Mucosa of rectum (tissue), 2 donors: Measurements from ENCODE around the gene PVRIG.
"Not testable (repeated sequence)": the region's sequence is repeated elsewhere in the genome, so short reads cannot be mapped to it uniquely, and the experiment has no call there.

Source experiments
- H3K27ac ChIP-seq, 2 donors: one replicate each; pipeline ENCODE4 v1.7.0; 2013; ENCODE audit warnings: inconsistent platforms in 2 of 2, low read depth in 2 of 2, low read length in 2 of 2
- H3K27me3 ChIP-seq, 2 donors: one replicate each; pipeline ENCODE4 v1.7.0; 2013; ENCODE audit warnings: low read length in 2 of 2; ENCODE audit not compliant: control insufficient read depth in 2 of 2, insufficient read depth in 2 of 2
- H3K36me3 ChIP-seq, 2 donors: one replicate each; pipeline ENCODE4 v1.7.0; 2013; ENCODE audit warnings: low read length in 2 of 2; ENCODE audit not compliant: control insufficient read depth in 2 of 2, insufficient read depth in 2 of 2
- H3K4me1 ChIP-seq, 2 donors: one replicate each; pipeline ENCODE4 v1.7.0; 2013; ENCODE audit warnings: low read length in 2 of 2, mild to moderate bottlenecking in 1 of 2; ENCODE audit not compliant: control insufficient read depth in 2 of 2, insufficient read depth in 2 of 2
- H3K4me3 ChIP-seq, 2 donors: one replicate each; pipeline ENCODE4 v1.7.0; 2013; ENCODE audit warnings: low read length in 2 of 2
- H3K9ac ChIP-seq, 2 donors: one replicate each; pipeline ENCODE4 v1.7.0; 2013; ENCODE audit warnings: low read length in 2 of 2, low read depth in 1 of 2, mild to moderate bottlenecking in 1 of 2
- H3K9me3 ChIP-seq, 2 donors: one replicate each; pipeline ENCODE4 v1.7.0; 2013; ENCODE audit warnings: low read length in 2 of 2; ENCODE audit not compliant: control insufficient read depth in 2 of 2
- donor health status: healthy.
- donor health status: Normal muscosa, but diverticular disease.

Gene PVRIG

GRCh38 chr7:100223376-100223927, 3.7 kb downstream of the PVRIG start:
- not testable (repeated sequence) for H3K36me3 ChIP-seq, H3K27ac ChIP-seq, H3K27me3 ChIP-seq, H3K9ac ChIP-seq, H3K4me1 ChIP-seq, H3K4me3 ChIP-seq, H3K9me3 ChIP-seq

GRCh38 chr7:100224891-100225290, 5.1 kb downstream of the PVRIG start:
- not testable (repeated sequence) for H3K27me3 ChIP-seq, H3K4me1 ChIP-seq, H3K27ac ChIP-seq, H3K9me3 ChIP-seq, H3K4me3 ChIP-seq, H3K9ac ChIP-seq, H3K36me3 ChIP-seq

- H3K27ac ChIP-seq, H3K36me3 ChIP-seq: not testable (repeated sequence)
These were observed 15.0 kb downstream of the PVRIG start for GRCh38 chr7:100234660-100235317.

GRCh38 chr7:100239975-100240374, 20.2 kb downstream of the PVRIG start:
- not testable (repeated sequence) for H3K4me3 ChIP-seq, H3K27ac ChIP-seq, H3K9ac ChIP-seq, H3K9me3 ChIP-seq, H3K27me3 ChIP-seq, H3K36me3 ChIP-seq, H3K4me1 ChIP-seq

More at GRCh38 chr7:100234660-100235317, 15.0 kb downstream of the PVRIG start:
- not testable (repeated sequence) for H3K27me3 ChIP-seq, H3K9me3 ChIP-seq, H3K9ac ChIP-seq, H3K4me3 ChIP-seq, H3K4me1 ChIP-seq

GRCh38 chr7:100243385-100243784, 23.6 kb downstream of the PVRIG start:
- not testable (repeated sequence) for H3K27ac ChIP-seq, H3K4me1 ChIP-seq

GRCh38 chr7:100244988-100245605, 25.3 kb downstream of the PVRIG start:
- H3K9ac ChIP-seq, H3K4me1 ChIP-seq, H3K36me3 ChIP-seq, H3K27ac ChIP-seq, H3K9me3 ChIP-seq, H3K4me3 ChIP-seq, H3K27me3 ChIP-seq: not testable (repeated sequence)

More at GRCh38 chr7:100243385-100243784, 23.6 kb downstream of the PVRIG start:
- H3K9ac ChIP-seq, H3K27me3 ChIP-seq, H3K4me3 ChIP-seq, H3K9me3 ChIP-seq, H3K36me3 ChIP-seq: not testable (repeated sequence)

- not testable (repeated sequence) for H3K27ac ChIP-seq, H3K4me3 ChIP-seq, H3K4me1 ChIP-seq, H3K9ac ChIP-seq, H3K36me3 ChIP-seq, H3K27me3 ChIP-seq, H3K9me3 ChIP-seq
These were observed 26.5 kb downstream of the PVRIG start for GRCh38 chr7:100246121-100246864.

GRCh38 chr7:100246865-100247137, 27.1 kb downstream of the PVRIG start:
- H3K4me3 ChIP-seq, H3K9me3 ChIP-seq, H3K9ac ChIP-seq, H3K27me3 ChIP-seq, H3K27ac ChIP-seq, H3K4me1 ChIP-seq, H3K36me3 ChIP-seq: not testable (repeated sequence)

GRCh38 chr7:100247152-100247757, 27.5 kb downstream of the PVRIG start:
- Histone ChIP-seq H3K36me3 (no peaks in the 10 kb centered on the region), H3K9me3 (no peaks in the 10 kb centered on the region), H3K27ac (no peak overlapping the region), H3K27me3 (no peaks in the 10 kb centered on the region), H3K4me3 (no peak overlapping the region), H3K9ac (no peak overlapping the region), H3K4me1 (no peaks in the 10 kb centered on the region)

GRCh38 chr7:100248483-100248882, 28.7 kb downstream of the PVRIG start:
- Histone ChIP-seq H3K27ac (no peak overlapping the region), H3K27me3 (no peaks in the 10 kb centered on the region), H3K4me1 (no peaks in the 10 kb centered on the region), H3K9me3 (no peaks in the 10 kb centered on the region), H3K9ac (no peak overlapping the region), H3K36me3 (no peaks in the 10 kb centered on the region), H3K4me3 (no peak overlapping the region)
